ENCODE measurements around the gene HOXC5. TPM values are rescaled to one million over a fixed set of nuclear protein-coding genes. Genes with fewer than 3 reads are reported as not detected.
A peak's percentile ranks its signal among the peaks of the same experiment; 100 is the strongest.

The HOXC5 gene
- total RNA-seq, 1 donor from 2014 or later, result not detected

DNA sequence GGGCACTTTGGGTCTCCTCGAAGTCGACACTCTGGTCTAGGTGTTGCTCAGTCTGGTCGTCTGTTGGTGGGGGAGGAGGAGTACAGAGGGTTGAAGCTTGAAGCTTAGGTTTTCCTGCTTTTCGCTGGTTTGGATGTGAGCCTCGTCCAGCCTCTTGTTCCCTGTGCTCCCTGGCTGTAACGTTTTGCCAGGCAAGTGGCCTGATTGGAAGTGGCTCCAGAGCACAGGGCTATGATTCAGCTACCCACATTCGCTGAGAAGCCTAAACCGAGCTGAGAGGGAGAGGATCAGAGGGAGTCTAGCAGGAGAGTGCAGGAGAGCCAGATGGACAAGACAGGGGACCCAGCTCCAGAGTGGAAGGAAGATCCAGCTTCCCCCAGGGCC lies 41.8 kb upstream of the HOXC5 start:
- Mint-ChIP-seq H3K36me3 (ENCODE audit: low read depth) (peaks cover 3% of the 10 kb centered on the region), H3K4me1 (peaks cover 26% of the 10 kb centered on the region), H3K27me3 (peaks cover 93% of the 10 kb centered on the region), H3K9me3 (no peaks in the 10 kb centered on the region), H3K27ac (no peak overlapping the region), H3K4me3 (no peak overlapping the region)
- DNase-seq, result no peak
- intact Hi-C loops (cut with micrococcal nuclease), result loop anchor here (10.0 kb wide), 1 partner anchor 56 kb away; the partner anchor contains the start of gene HOXC13

DNA sequence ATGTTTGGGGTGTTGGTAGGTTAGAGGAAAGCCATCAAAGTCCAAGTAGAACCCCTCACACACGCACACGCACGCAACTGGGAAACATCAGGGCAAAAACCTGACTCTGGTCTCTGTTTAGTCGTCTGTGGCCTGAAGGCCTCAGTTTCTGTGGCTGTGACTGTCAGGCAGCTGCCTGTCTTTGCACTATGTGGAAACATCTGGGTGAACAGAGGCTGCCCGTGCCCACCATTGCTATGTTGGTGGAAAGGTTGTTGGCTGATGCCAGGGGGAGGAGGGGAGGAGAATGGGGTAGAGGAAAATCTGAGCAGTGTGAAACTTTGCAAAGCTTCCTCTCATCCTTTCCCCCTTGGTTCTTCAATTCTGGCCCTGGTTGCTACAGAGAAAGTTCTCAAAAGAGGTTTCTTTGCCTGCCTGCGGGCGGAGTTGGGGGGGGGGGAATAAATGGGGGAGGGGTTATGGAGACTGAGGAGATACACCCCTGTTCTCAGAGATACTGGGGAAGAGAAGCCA lies 40.4 kb upstream of the HOXC5 start:
- intact Hi-C loops (cut with micrococcal nuclease), result loop anchor here (10.0 kb wide), 1 partner anchor 58 kb away; the partner anchor contains the start of gene HOXC13
- H3K36me3 Mint-ChIP-seq (ENCODE audit: low read depth), result peaks cover 3% of the 10 kb centered on the region
- peaks cover 28% of the 10 kb centered on the region for H3K4me1 Mint-ChIP-seq
- no peak overlapping the region for H3K27ac Mint-ChIP-seq
- H3K4me3 Mint-ChIP-seq, result no peak overlapping the region
- H3K9me3 Mint-ChIP-seq, result no peaks in the 10 kb centered on the region
- H3K27me3 Mint-ChIP-seq, result peaks cover 89% of the 10 kb centered on the region
- DNase-seq, result no peak

DNA sequence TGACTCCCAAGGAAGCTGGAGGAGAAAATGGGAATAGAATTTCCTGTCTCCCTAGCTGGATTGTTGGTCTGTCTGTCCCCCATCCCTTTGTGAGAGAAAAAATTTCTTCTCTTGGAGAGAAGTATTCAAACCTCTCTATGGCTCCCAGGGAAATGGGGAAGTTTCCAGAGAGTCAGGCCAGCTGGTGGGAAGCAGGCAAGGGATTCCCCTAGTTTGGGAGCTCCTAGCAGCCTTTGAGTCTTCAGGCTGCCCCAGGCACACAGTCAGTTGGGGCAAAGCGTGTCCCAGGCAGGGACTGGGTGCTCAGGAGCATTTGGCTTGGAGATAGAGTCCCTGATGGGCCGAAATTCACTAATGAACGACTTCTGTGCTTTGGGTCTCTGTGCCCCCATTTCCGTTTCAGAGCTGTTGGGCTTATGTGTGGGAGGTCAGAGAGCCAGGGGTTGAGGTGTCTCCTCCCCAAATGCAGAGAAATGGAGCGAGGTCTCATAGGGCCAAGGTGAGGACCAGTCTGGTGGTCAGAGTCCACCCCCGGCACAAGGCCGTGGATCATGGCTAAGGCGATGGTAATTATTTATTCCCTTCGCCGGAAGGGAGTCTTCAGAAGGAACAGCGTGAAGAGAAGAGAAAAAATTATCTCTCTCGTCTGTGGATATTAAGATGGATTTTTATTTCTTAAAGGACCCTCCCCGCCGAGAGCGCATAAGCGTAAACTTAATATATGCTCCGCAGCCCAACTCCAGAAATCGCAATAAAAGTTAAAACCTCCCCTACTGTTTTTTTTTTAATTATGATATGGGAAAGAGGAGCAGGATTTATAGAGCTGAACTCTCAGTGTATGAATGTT lies 39.5 kb upstream of the HOXC5 start:
- intact Hi-C loops (cut with micrococcal nuclease), result loop anchor here (2.0 to 10.0 kb wide), 2 partner anchors 39 to 59 kb away; partner anchors contain the start of genes HOXC12 and HOXC13
- Mint-ChIP-seq H3K27me3 (peaks cover 89% of the 10 kb centered on the region), H3K9me3 (no peaks in the 10 kb centered on the region), H3K27ac (peak overlapping the region; percentile 62), H3K36me3 (ENCODE audit: low read depth) (peaks cover 3% of the 10 kb centered on the region), H3K4me3 (no peak overlapping the region), H3K4me1 (peaks cover 28% of the 10 kb centered on the region)
- no peak for DNase-seq

DNA sequence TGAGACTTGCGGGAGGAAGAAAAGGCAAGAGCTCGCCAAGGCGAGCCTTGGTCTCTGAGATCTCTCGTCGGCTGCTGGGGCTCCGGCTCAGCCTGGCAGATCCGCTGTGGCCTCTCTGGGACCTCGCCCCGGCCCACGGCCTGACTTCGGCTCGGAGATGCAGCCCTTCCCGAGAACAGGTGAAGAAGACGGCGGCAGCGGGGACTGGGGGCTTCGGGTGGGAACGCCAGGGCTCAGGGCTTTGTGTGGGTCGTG lies 38.9 kb upstream of the HOXC5 start:
- no peaks in the 10 kb centered on the region for H3K9me3 Mint-ChIP-seq
- peak overlapping the region; percentile 79 for H3K27ac Mint-ChIP-seq
- H3K27me3 Mint-ChIP-seq, result peaks cover 89% of the 10 kb centered on the region
- no peak for DNase-seq
- intact Hi-C loops (cut with micrococcal nuclease), result loop anchor here (2.0 to 10.0 kb wide), 2 partner anchors 39 to 59 kb away; partner anchors contain the start of genes HOXC12 and HOXC13
- H3K4me1 Mint-ChIP-seq, result peaks cover 27% of the 10 kb centered on the region
- peak overlapping the region; percentile 42 for H3K4me3 Mint-ChIP-seq
- H3K36me3 Mint-ChIP-seq (ENCODE audit: low read depth), result peaks cover 3% of the 10 kb centered on the region

DNA sequence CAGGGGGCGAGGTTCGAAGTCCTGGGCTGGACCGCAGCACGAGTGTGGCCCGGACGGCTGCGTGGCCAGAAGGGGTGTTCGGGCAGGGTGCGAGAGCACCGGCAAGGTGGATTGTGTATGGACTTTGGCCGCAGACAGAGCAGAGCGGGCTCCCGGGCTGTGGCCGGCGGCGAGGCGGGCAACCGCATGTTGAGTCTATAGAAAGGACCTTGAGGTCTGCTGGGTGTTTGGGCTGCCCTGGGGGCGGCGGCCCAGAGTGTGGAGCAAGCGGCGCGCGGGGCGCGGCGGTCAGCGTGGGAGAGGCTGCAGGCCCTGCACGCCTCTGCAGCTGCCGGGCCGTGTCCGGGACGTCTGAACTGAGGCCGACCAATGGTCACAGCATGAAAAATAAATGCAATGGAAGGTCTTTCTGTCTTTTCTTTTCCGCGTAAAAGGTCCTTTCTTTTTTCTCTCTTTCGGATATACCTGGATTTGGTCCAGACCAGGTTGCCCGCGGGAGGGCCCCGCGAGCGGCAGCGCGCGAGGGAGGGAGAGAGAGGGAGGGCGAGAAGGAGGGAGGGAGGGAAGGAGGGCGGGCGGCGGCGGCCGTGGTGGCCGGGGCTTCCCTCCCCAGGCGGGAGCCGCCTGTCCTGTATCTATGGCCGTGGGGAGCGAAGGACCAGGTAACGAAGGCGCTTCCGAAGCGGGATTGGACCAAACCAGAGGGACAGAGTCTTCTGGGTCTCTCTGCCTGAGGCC lies 38.4 kb upstream of the HOXC5 start:
- Mint-ChIP-seq H3K27me3 (peaks cover 89% of the 10 kb centered on the region), H3K27ac (peak overlapping the region; percentile 79), H3K9me3 (no peaks in the 10 kb centered on the region), H3K4me3 (peak overlapping the region; percentile 42), H3K36me3 (ENCODE audit: low read depth) (peaks cover 3% of the 10 kb centered on the region), H3K4me1 (peaks cover 22% of the 10 kb centered on the region)
- no peak for DNase-seq
- intact Hi-C loops (cut with micrococcal nuclease), result loop anchor here (2.0 to 10.0 kb wide), 4 partner anchors 38 to 60 kb away; partner anchors contain the start of genes HOXC12, HOXC13, HOXC4 and HOXC5

DNA sequence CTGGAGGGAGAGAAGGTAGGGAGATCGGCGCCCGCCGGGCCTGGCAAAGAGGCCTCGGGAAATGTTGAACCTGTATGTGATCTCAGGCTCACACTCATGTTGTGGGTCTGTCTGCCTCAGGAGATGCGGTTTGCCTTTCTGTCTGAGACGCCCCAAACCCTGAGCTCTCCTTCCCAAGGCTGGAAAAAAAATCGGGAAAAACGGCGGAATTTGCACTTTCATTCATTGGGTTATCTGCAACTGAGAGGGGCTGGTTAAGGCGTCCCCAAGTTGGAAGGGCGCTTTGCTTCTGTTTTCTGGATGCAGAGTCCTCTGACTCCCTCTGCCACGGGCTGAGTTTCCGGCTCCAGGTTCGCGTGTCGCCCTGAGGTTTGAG lies 37.9 kb upstream of the HOXC5 start:
- Mint-ChIP-seq H3K27me3 (peaks cover 89% of the 10 kb centered on the region), H3K27ac (no peak overlapping the region), H3K4me3 (no peak overlapping the region), H3K9me3 (no peaks in the 10 kb centered on the region), H3K4me1 (peaks cover 18% of the 10 kb centered on the region), H3K36me3 (ENCODE audit: low read depth) (peaks cover 3% of the 10 kb centered on the region)
- intact Hi-C loops (cut with micrococcal nuclease), result loop anchor here (2.0 to 10.0 kb wide), 4 partner anchors 37 to 60 kb away; partner anchors contain the start of genes HOXC12, HOXC13, HOXC4 and HOXC5
- no peak for DNase-seq

DNA sequence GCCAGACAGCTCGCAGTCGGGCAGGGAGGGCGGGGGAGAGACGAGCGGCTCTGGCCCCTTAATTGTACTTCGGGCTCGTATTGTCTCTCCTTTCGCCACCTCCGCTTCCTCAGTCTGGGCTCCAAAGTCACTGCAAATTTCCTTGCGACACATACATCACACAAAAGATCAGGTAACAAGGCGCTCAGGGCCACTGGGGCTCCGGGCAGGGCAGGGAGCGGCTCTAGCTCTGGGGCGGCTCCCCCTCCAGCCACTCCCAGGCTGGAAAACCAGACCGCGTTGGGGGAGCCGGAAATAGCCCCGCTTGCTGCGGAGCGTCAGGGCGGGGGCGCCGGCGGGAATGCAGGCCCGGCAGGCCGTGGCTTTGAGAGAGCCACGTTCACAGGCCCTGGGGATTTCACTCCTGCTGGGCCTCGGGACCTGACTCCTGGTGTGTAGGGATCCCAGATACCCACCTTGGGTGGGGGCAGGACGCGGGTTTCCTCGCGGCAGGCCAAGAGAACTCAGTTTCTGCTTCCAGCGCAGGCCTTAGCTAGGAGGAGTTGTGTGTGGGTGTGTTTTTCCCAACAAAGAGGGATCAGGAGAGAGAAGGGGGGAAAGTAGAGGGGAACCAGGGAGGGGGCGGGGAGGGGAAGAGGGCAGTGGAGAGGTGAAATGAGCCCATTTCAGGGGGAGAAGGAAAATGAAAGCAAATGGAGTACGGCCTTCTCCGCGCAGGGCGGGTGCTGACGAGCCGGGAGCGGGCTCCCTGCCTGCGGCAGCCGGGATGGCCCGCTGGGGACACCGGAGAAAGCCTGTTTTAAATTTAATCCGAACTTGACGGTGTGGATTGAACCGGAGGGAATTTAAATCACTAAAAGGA lies 37.2 kb upstream of the HOXC5 start:
- H3K27ac Mint-ChIP-seq, result no peak overlapping the region
- DNase-seq, result peak; percentile 74
- H3K36me3 Mint-ChIP-seq (ENCODE audit: low read depth), result peaks cover 3% of the 10 kb centered on the region
- H3K4me1 Mint-ChIP-seq, result peaks cover 18% of the 10 kb centered on the region
- H3K9me3 Mint-ChIP-seq, result no peaks in the 10 kb centered on the region
- H3K4me3 Mint-ChIP-seq, result peak overlapping the region; percentile 75
- intact Hi-C loops (cut with micrococcal nuclease), result loop anchor here (2.0 to 10.0 kb wide), 5 partner anchors 13 to 61 kb away; partner anchors contain the start of genes HOXC12, HOXC13, HOXC4 and HOXC5
- H3K27me3 Mint-ChIP-seq, result peaks cover 87% of the 10 kb centered on the region

DNA sequence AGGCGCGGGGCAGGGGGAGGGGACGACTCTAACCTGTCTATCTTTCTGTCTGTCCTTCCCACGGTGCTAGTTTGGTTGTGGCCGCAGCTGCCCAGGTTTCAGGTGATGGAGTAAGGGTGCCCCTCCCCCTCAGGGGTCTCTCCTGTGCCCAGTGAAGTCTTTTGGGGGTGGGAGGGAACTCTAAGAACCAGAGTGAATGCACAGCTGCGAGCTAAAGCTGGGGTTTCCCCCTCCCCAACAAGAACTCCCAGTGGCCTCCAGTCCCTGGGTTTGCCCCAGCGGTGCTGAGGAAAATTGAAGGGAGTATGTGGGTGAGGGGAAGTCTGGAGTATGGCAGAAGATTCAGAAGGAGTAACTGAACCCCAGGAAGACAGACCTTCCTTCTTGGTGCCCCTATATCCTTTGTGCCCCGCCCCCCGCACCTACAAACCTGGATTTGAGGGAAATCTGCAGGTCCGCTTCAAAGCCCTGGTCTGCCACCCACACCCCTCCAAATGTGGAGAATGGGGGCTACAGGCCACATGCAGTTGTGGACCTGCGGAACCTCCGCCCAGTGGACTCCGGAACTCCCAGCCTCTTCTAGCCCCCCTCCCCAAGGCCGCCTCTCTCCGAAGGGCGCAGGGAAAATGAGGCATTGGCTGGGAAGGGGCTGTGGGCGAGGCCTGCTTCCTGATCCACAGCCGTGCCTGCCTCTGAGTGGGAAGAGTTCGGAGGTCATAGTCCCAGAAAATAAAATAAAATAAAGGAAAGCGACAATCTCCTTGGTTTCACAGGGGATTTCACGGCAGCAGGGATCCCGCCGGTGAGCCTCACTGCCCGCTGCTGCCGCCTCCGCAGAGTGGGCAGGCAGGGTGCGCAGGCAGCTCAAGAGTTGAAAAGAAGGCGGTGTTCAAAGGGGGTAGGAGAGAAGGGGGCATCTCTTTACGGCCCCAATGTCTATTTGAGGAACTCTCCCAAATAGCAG lies 36.3 kb upstream of the HOXC5 start:
- no peak for DNase-seq
- H3K36me3 Mint-ChIP-seq (ENCODE audit: low read depth), result peaks cover 3% of the 10 kb centered on the region
- H3K9me3 Mint-ChIP-seq, result no peaks in the 10 kb centered on the region
- H3K27ac Mint-ChIP-seq, result no peak overlapping the region
- intact Hi-C loops (cut with micrococcal nuclease), result loop anchor here (2.0 to 10.0 kb wide), 4 partner anchors 14 to 62 kb away; partner anchors contain the start of genes HOXC13, HOXC4 and HOXC5
- H3K27me3 Mint-ChIP-seq, result peaks cover 89% of the 10 kb centered on the region
- peaks cover 18% of the 10 kb centered on the region for H3K4me1 Mint-ChIP-seq
- H3K4me3 Mint-ChIP-seq, result peak overlapping the region; percentile 75

DNA sequence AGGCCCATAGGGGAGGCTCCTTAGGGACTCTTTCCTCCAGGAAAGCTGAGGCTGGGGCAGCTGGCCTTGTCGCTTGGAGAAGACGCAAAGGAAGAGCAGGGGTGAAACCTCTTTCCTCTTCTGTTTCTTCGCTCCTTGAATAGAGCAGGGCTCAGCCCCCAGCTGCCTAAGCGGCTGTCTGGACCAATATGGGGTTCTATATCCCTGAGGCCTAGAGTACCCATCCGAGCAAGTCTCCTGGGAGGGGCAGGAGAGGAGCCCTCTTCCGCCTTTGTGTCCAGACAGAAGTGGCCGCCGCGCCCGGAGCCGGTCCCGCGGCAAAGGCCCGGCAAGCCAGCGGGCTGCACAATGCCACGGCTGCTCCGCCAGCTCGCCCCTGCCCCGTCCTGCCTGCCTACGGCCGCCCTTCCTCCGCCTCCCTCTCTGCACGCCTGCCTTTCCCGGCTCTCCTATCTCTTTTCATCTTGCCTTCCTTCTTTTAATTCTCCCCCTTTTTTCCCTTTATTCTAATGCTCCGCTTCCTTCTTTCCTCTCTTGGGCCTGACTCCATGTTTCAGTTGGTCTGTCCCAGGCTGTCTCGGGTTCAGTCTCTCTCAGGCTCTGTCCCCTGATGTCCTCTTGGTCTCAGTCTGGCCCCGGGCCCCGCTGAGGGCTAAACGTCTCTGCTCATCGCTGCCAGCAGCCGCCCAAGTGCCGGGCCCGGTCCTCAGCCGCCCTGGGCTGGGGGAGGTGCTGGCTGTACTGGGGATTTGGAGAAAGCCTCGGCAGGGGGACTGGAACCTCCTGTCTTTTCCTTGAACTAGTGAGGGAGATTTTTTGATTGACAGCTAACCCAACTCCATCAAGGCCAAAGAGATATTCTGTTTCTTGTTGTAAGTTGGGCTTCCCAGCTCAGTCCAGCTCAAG lies 35.4 kb upstream of the HOXC5 start:
- H3K36me3 Mint-ChIP-seq (ENCODE audit: low read depth), result peaks cover 3% of the 10 kb centered on the region
- no peaks in the 10 kb centered on the region for H3K9me3 Mint-ChIP-seq
- H3K27me3 Mint-ChIP-seq, result peaks cover 89% of the 10 kb centered on the region
- no peak overlapping the region for H3K4me3 Mint-ChIP-seq
- no peak for DNase-seq
- intact Hi-C loops (cut with micrococcal nuclease), result loop anchor here (2.0 to 10.0 kb wide), 4 partner anchors 15 to 63 kb away; partner anchors contain the start of genes HOXC13, HOXC4 and HOXC5
- H3K27ac Mint-ChIP-seq, result no peak overlapping the region
- peaks cover 20% of the 10 kb centered on the region for H3K4me1 Mint-ChIP-seq

DNA sequence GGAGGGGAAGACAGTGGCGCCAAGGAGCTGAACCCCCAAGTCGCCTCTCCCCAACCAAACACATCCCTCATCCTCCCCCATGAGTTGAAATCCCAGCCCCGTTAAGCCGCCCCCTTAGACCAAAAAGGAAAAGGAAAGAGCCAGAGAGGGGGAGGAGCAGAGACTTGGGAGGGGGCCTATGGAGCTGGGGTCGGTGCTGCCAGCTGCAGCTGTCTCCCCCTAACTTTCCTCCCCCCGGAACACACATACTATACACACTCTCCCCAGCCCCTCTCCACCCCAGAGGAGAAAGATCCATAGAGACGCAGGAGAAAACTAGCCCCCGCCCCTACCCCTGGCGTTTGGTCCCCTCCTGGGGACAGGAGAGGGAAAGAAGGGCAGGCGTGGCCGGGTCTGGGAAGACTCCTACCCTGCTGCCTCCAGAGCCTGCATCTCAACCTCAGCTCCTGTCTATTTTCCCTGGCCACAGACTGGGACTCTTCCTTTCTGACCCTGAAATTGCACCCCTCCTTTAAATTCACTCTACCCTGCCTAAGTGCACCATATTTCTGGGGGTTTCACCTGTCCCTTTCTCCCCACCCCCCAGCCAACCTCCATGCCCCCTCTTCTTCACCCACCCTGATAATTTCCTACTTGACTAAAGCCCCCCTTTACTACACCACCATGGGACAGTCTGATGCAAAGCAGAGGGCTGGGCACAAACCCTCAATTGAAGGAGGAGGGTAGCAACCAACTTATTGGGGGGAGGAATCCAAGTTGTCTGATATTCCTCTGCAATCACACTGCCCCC lies 34.5 kb upstream of the HOXC5 start:
- peaks cover 3% of the 10 kb centered on the region for H3K36me3 Mint-ChIP-seq (ENCODE audit: low read depth)
- no peak overlapping the region for H3K27ac Mint-ChIP-seq
- peaks cover 90% of the 10 kb centered on the region for H3K27me3 Mint-ChIP-seq
- H3K9me3 Mint-ChIP-seq, result no peaks in the 10 kb centered on the region
- H3K4me1 Mint-ChIP-seq, result peaks cover 23% of the 10 kb centered on the region
- intact Hi-C loops (cut with micrococcal nuclease), result loop anchor here (5.0 to 10.0 kb wide), 3 partner anchors 34 to 64 kb away; partner anchors contain the start of genes HOXC13, HOXC4 and HOXC5
- DNase-seq, result no peak
- H3K4me3 Mint-ChIP-seq, result no peak overlapping the region

DNA sequence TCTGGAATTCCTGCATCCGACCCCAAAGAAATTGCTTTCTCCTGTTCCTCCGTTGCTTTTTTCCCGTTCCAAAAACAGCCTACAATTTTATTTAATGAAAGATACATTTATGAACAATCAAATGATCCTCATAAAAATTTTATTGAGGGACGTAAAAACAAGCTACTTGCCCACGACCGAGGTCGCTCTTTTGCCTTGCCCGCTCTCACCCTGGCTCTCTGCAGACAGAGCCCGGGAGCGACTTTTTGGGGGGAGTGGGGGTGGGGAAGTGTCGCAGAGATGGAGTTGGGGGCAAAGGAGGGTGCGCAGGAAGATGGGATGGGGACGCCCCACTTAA lies 34.0 kb upstream of the HOXC5 start:
- H3K4me3 Mint-ChIP-seq, result no peak overlapping the region
- intact Hi-C loops (cut with micrococcal nuclease), result loop anchor here (5.0 to 10.0 kb wide), 3 partner anchors 33 to 64 kb away; partner anchors contain the start of genes HOXC13, HOXC4 and HOXC5
- H3K9me3 Mint-ChIP-seq, result no peaks in the 10 kb centered on the region
- no peak for DNase-seq
- peaks cover 3% of the 10 kb centered on the region for H3K36me3 Mint-ChIP-seq (ENCODE audit: low read depth)
- peaks cover 23% of the 10 kb centered on the region for H3K4me1 Mint-ChIP-seq
- H3K27ac Mint-ChIP-seq, result no peak overlapping the region
- H3K27me3 Mint-ChIP-seq, result peaks cover 89% of the 10 kb centered on the region
